ENCODE results near the gene TPSB2.

The TPSB2 gene

DNA sequence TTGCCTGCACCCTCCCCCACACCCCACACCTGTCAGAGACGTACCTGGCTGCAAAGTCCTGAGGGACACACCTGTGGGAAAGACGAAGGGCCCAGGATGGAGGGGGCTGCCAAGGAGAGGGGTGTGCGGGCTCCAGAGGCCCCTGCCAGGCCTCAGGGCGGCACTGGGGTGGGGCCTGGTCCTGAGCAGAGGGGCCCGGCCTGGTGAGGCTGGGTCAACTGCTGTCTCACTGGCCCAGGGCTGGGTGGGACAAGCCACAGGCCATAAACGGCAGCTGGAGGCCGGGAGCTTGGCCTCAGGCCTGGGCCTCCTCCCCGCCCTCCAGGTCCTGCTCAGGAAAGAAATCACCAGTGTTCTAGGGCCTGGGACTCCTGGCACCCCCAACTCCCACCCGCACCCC, 5.4 kb downstream of the TPSB2 start:
- TF ChIP-seq, protein P1, sequence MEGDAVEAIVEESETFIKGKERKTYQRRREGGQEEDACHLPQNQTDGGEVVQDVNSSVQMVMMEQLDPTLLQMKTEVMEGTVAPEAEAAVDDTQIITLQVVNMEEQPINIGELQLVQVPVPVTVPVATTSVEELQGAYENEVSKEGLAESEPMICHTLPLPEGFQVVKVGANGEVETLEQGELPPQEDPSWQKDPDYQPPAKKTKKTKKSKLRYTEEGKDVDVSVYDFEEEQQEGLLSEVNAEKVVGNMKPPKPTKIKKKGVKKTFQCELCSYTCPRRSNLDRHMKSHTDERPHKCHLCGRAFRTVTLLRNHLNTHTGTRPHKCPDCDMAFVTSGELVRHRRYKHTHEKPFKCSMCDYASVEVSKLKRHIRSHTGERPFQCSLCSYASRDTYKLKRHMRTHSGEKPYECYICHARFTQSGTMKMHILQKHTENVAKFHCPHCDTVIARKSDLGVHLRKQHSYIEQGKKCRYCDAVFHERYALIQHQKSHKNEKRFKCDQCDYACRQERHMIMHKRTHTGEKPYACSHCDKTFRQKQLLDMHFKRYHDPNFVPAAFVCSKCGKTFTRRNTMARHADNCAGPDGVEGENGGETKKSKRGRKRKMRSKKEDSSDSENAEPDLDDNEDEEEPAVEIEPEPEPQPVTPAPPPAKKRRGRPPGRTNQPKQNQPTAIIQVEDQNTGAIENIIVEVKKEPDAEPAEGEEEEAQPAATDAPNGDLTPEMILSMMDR (IDR thresholded peaks at IDR 0.05; ENCODE audit: control insufficient read depth, insufficient read depth, low read depth, low read length, missing control alignments), result no peak
- no peak for DNase-seq (ENCODE audit: low read depth)
- no peak overlapping the region for H3K4me3 ChIP-seq (ENCODE audit: control insufficient read depth, low read depth, low read length)

DNA sequence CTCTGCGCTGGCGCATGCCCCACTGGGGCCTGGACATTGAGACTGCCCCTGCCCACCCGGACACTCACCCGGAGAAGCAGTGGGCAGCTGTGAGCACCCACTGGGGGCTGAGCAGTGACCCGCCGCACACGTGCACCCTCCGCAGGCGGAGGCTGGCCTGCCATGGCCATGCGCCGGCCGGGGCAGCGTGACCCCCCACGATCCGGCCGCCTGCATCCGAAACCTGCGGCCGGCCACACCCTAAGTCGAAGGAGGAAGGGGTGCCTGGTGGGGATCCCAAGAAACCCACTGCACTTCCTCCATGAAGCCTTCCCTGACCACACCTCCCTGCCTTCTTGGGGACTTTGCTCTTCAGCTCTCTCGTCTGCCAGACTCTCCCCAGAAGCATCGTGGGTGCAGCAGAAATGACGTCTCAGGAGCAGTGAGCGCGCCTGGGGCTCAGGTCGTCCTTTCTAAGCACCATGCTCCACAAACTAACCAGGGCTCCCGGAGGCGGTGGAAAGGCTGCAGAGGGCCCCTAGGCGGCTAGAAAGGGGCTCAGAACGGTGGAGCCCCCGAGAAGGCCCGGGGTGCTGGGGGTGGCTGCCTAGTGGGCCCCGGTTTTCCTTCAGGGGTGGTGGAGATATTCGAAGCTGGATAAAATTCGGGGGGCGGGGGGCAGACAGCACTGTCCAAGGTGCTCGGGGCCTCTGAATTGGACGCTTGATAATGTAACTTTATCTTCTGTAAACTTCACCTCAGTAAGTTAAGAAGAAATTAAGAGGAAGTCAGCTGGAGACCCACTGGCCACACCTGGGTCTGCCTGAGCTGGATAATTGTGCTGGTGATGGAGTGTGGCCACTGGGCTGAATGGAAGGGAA, 6.4 kb downstream of the TPSB2 start:
- no peak for DNase-seq (ENCODE audit: low read depth)
- TF ChIP-seq, protein P1 (IDR thresholded peaks at IDR 0.05; ENCODE audit: control insufficient read depth, insufficient read depth, low read depth, low read length, missing control alignments), result no peak

DNA sequence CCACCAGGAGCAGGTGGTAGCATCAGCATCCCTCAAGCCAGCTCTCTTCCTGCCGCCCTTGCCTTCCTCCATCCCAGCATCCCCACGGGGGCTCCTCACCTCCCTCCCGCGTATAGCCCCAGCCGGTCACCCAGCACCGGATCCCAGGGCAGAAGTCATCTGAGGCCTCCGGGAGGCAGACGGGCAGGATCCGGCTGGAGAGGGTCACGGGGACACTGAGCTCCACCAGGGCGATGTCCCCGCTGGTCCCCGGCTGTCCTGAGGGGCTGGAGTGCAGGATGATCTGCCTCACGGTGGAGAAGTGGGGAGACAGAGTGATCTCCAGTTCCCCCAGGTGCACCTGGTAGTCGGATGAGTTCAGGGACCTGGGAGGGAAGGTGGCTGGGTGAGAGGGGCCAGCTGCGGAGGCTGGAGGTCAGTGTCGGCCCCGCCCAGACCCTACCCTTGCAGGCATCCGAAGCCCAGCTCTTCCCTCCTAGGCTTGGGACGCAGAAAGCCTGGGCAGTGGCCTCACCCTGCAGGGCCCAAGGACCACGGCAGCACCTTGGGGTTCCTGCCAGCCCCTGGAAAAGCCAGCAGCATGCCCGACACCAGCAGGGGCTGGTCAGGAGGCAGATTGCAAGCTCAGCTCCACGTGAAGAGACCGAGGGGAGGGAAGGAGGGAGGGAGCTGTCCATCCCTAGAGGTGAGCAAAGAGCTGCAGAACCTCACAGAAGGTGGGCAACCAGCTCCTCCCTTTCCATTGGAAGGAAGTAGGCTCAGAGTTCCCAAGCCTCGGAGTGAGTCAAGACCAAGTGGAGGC, 7.2 kb downstream of the TPSB2 start:
- TF ChIP-seq, protein P1 (IDR thresholded peaks at IDR 0.05; ENCODE audit: control insufficient read depth, insufficient read depth, low read depth, low read length, missing control alignments), result no peak
- no peak overlapping the region for H3K4me3 ChIP-seq (ENCODE audit: control insufficient read depth, low read depth, low read length)
- no peak for DNase-seq (ENCODE audit: low read depth)

More for the DNA sequence above, 6.4 kb downstream of the TPSB2 start:
- no peak overlapping the region for H3K4me3 ChIP-seq (ENCODE audit: control insufficient read depth, low read depth, low read length)

DNA sequence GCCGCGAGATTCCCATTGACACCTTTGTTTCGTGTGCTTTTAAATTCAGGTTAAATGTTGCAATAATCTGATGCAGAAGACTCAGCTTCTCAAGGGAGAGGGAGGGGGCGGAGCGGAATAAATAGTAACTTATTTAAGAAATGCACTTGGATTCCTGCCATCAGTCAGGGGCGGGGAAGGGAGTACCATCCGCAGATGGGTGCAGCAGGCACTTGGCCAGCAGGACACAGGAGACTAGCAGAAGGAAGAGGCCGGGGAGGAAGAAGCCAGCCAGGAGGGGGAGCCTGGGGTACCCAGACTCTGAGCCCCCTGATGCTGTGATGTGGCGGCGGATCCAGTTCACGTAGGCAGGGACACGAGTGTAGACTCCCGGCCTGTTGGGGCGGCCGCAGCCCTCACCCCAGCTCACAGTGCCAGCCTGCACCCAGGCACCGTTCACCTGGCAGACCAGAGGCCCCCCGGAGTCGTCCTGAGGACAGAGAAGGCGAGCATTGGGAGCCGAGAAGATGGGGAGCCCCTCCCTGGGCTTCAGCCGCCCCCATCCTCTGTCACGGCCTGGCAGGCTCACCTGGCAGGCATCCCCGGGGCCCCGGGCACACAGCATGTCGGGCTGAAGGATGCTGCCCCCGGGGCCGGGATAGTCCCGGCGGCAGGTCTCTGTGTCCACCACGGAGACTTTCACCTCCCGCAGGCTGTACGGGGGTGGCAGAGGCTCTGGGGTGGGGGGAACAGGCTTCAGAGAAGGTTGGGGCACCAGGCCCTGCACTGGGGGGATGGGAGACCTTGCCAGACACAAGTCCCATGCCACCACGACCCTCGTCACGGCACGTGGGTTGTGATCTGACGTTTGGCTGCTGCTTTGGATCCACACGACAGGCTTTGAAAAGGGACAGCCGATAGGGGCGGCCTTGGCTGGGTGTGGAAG, 8.1 kb downstream of the TPSB2 start:
- H3K4me3 ChIP-seq (ENCODE audit: control insufficient read depth, low read depth, low read length), result no peak overlapping the region

DNA sequence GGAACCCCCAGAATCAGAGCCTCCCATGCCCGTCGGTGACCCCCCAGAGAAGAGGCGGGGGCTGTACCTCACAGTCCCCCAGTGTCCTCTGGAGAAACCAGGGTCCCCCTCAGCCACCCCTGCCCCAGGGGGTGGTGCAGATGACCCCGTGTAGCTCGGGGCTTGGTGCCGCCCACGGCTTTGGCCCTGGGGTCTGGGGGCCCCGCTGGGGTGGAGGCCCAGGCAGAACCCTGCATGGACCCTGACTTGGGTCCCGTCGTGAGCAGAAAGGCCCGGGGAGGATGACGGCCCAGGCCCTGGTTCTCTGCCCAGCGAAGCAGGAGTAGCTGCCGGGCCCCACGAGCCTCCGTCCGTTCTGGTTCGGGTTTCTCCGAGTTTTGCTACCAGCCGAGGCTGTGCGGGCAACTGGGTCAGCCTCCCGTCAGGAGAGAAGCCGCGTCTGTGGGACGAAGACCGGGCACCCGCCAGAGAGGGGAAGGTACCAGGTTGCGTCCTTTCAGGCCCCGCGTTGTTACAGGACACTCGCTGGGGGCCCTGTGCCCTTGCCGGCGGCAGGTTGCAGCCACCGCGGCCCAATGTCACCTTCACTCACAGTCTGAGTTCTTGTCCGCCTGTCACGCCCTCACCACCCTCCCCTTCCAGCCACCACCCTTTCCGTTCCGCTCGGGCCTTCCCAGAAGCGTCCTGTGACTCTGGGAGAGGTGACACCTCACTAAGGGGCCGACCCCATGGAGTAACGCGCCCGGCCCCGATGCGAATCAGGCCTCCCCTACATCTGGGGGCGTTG, 8.9 kb downstream of the TPSB2 start:
- no peak overlapping the region for H3K4me3 ChIP-seq (ENCODE audit: control insufficient read depth, low read depth, low read length)
- TF ChIP-seq, protein P1 (IDR thresholded peaks at IDR 0.05; ENCODE audit: control insufficient read depth, insufficient read depth, low read depth, low read length, missing control alignments), result no peak
- DNase-seq (ENCODE audit: low read depth), result no peak

More for the DNA sequence above, 8.1 kb downstream of the TPSB2 start:
- TF ChIP-seq, protein P1 (IDR thresholded peaks at IDR 0.05; ENCODE audit: control insufficient read depth, insufficient read depth, low read depth, low read length, missing control alignments), result no peak
- DNase-seq (ENCODE audit: low read depth), result no peak

All from AG09309 (cell line).